Gastrocnemius medialis (tissue), 4 donors: Measurements from ENCODE around the gene NR3C2.

Experiments used
- POLR2A ChIP-seq, 2 donors: fragments of 450-650 bp; IDR thresholded peaks; one replicate each; pipeline ENCODE4 v1.6.1; 2017; ENCODE audit warnings: antibody characterized with exemption in 2 of 2, mild to moderate bottlenecking in 2 of 2, moderate library complexity in 2 of 2
- TF ChIP-seq, protein P1 (sequence below), 5 experiments: fragments of 450-650 bp in 3 of 5; fragments of 200-600 bp in 2 of 5; sonication (generic) in 2 of 5; IDR thresholded peaks in 4 of 5; conservative IDR thresholded peaks in 1 of 5; 1 replicate in 4 of 5; 2 replicates in 1 of 5; pipeline ENCODE4 v1.5.1; 2016 to 2019; ENCODE audit warnings: antibody characterized with exemption in 5 of 5, mild to moderate bottlenecking in 3 of 5, moderate library complexity in 3 of 5

DNA sequence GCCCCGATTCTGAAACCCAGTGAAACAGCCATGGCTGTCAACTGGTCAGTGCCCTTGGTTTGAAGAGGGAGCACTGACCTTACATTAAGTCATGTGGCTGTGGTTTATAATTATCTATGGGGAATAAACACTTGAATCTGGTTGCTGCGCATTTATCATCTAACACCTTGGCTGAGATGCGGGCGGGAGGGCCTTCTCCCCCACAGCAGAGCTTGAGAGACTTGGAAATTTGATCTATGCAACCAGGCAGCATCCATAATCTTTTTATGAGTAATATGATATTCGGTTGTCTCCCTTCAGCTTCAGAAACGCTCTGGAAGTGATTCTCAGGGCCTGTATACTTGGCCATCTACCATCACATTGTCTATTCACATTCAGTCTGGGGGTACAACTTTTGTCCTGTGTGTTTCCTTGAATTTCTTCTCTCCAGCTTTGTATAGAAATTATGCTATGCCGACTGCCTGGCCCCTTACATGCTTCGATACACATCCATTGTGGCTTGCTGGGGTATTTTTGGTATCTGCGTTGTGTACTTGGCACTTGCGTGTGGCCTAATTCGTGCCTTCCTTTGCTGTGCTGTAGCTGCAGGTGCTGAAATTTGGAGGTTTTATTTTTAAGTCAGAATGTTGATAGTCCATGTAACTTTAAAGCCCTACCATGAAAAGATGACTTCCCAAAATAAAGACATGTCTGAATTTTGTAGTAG, 388.8 kb downstream of the NR3C2 start:
- TF ChIP-seq, protein P1, sequence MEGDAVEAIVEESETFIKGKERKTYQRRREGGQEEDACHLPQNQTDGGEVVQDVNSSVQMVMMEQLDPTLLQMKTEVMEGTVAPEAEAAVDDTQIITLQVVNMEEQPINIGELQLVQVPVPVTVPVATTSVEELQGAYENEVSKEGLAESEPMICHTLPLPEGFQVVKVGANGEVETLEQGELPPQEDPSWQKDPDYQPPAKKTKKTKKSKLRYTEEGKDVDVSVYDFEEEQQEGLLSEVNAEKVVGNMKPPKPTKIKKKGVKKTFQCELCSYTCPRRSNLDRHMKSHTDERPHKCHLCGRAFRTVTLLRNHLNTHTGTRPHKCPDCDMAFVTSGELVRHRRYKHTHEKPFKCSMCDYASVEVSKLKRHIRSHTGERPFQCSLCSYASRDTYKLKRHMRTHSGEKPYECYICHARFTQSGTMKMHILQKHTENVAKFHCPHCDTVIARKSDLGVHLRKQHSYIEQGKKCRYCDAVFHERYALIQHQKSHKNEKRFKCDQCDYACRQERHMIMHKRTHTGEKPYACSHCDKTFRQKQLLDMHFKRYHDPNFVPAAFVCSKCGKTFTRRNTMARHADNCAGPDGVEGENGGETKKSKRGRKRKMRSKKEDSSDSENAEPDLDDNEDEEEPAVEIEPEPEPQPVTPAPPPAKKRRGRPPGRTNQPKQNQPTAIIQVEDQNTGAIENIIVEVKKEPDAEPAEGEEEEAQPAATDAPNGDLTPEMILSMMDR (IDR thresholded peaks at IDR 0.05 in 4 of 5, conservative IDR thresholded peaks at IDR 0.05 in 1 of 5), result no peak
- TF ChIP-seq POLR2A (IDR thresholded peaks at IDR 0.05), result no peak
